ENCODE measurements around the gene MGAT4C. TPM values are rescaled to one million over a fixed set of nuclear protein-coding genes. Genes with fewer than 3 reads are reported as not detected.

Gene MGAT4C
- total RNA-seq, 2 donors from 2014 or later: 3.4 to 4.6 TPM

- no peak for DNase-seq (ENCODE audit: low spot score)
- intact Hi-C loops (cut with DNase I): loop anchor here in 1 of 2 donors (1.0 kb wide), 1 partner anchor 10 kb away; no protein-coding TSS in a partner anchor
Measured at GRCh38 chr12:86233126-86233525, 23.1 kb downstream of the MGAT4C start.

GRCh38 chr12:86230516-86231146 lies 25.6 kb downstream of the MGAT4C start:
- intact Hi-C loops (cut with DNase I): no loop called here
- DNase-seq (ENCODE audit: low spot score): no peak

- DNase-seq (ENCODE audit: low spot score): no peak
- intact Hi-C loops (cut with DNase I): no loop called here
Measured at GRCh38 chr12:86229772-86230171, 26.4 kb downstream of the MGAT4C start.

DNA sequence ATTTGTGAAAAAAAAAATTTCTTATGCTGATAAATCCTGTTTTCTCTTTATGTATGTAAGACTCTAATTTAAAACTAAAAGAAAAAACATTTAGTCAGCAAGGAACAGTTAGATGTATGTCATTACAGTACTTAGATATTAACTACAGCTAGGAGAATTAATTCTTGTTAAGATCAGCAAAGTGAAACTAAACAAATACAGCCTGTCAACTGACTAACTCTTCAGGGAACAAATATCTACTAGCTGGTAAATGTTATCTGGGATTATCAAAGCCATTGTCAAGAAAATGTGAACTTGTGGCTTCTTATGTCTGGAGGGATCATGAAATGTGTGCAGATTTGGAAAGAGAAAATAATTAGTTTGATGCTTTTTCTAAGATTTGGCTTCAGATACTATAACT lies 27.5 kb downstream of the MGAT4C start:
- no peak for DNase-seq (ENCODE audit: low spot score)
- intact Hi-C loops (cut with DNase I): no loop called here

- DNase-seq (ENCODE audit: low spot score): no peak
- intact Hi-C loops (cut with DNase I): no loop called here
Measured at GRCh38 chr12:86226481-86226880, 29.7 kb downstream of the MGAT4C start.

- intact Hi-C loops (cut with DNase I): no loop called here
Measured at GRCh38 chr12:86216591-86216990, 39.6 kb downstream of the MGAT4C start.

DNA sequence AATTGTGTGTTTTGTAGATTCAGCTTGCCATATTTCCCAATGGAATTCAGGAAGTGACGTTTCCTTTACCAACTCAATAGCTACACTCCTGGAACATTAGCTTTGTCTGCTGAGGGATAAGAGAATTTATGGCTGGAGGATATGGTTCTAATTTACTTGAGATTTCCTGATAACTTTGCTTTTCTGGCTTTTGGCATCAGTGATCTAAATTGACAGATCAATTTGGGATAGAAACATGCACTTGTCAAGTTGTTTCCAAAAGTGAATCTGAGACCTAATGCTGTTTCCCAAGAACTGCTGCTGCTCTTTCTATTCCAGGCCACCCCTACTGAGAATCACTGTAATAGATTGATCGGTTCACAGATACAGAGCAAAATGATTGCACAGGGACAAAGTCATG lies 43.2 kb downstream of the MGAT4C start:
- DNase-seq (ENCODE audit: low spot score): no peak
- intact Hi-C loops (cut with DNase I): no loop called here

More at GRCh38 chr12:86216591-86216990, 39.6 kb downstream of the MGAT4C start:
- no peak for DNase-seq (ENCODE audit: low spot score)

- intact Hi-C loops (cut with DNase I): no loop called here
- no peak for DNase-seq (ENCODE audit: low spot score)
Measured at GRCh38 chr12:86198696-86199444, 57.3 kb downstream of the MGAT4C start.

GRCh38 chr12:86196465-86196864 lies 59.7 kb downstream of the MGAT4C start:
- no peak for DNase-seq (ENCODE audit: low spot score)
- intact Hi-C loops (cut with DNase I): no loop called here

GRCh38 chr12:86194721-86195120 lies 61.5 kb downstream of the MGAT4C start:
- no peak for DNase-seq (ENCODE audit: low spot score)
- intact Hi-C loops (cut with DNase I): no loop called here

DNA sequence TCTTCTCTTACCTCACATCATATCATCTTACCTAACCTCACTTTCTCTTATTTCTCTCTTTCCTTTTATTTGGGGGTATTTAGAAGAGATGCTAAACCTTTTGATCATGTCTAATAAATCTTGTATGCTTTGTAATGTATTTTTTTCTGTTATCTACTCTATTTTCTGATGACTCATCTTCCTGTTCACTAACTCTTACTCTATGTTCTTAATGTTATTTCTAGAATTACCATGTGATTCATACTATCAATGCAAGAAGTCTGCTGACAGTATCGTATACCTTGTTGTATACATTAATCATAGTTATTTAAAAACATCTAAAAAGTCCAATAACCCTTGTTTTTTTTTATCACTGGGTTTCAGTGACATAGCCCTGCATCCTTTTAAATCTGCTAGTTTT lies 62.3 kb downstream of the MGAT4C start:
- intact Hi-C loops (cut with DNase I): no loop called here
- no peak for DNase-seq (ENCODE audit: low spot score)

GRCh38 chr12:86188226-86188625 lies 68.0 kb downstream of the MGAT4C start:
- no peak for DNase-seq (ENCODE audit: low spot score)

GRCh38 chr12:86186449-86186848 lies 69.7 kb downstream of the MGAT4C start:
- intact Hi-C loops (cut with DNase I): no loop called here
- DNase-seq (ENCODE audit: low spot score): no peak

More at GRCh38 chr12:86188226-86188625, 68.0 kb downstream of the MGAT4C start:
- intact Hi-C loops (cut with DNase I): no loop called here

GRCh38 chr12:86179855-86180254 lies 76.3 kb downstream of the MGAT4C start:
- intact Hi-C loops (cut with DNase I): no loop called here
- DNase-seq (ENCODE audit: low spot score): no peak

DNA sequence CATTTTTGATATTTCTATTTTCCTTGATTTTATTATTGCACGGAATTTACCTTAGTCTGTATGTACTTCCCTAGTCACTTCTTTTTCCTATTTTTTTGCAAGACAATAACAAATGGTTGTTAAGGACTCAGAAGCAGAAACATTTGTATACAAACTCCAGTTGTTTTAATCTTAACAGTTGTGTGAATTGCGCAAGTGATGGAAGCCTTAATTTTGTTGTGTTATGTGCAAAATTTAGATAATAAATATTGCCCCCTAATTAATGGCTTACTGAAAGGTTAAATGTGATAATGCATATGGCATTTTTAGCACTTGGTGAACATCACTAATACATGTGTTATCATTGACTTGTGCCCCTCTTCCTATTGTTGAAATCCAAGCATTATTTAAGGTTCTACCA lies 82.0 kb downstream of the MGAT4C start:
- DNase-seq (ENCODE audit: low spot score): no peak
- intact Hi-C loops (cut with DNase I): no loop called here

- intact Hi-C loops (cut with DNase I): no loop called here
Measured at GRCh38 chr12:86172913-86173443, 83.2 kb downstream of the MGAT4C start.

DNA sequence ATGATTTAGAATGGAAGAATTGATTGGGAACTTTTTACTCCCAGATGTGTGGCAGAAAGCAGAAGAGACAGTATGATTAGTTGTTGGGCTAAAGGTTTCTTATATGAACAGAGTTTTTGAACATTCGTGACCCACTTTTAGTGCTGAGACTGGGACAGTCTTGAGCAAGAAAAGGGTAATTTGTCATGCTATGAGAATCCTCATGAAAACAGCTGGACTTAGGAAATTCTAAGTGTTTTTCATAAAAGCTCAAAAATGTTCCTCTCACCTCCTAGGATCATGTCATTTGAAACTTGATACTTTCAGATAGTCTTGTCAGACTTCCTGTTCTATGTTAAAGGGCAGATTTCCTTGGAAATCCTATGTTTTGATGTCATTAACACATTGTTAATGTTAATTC lies 86.1 kb downstream of the MGAT4C start:
- DNase-seq (ENCODE audit: low spot score): no peak
- intact Hi-C loops (cut with DNase I): no loop called here

More at GRCh38 chr12:86172913-86173443, 83.2 kb downstream of the MGAT4C start:
- no peak for DNase-seq (ENCODE audit: low spot score)

DNA sequence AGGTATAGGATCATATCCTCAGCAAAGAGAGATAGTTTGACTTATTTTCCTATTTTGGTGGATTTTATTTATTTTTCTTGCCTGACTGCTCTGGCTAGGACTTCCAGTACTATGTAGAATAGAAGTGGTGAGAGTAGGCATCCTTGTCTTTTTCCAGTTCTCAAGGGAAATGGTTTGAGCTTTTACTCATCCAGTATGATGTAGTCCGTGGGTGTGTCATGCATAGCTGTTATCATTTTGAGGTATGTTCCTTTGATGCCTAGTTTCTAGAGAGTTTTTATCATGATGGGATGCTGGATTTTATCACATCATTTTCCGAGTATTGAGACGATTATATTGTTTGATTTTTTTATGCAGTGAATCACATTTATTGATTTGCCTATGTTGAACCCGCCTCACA lies 97.2 kb downstream of the MGAT4C start:
- no peak for DNase-seq (ENCODE audit: low spot score)
- intact Hi-C loops (cut with DNase I): no loop called here

DNA sequence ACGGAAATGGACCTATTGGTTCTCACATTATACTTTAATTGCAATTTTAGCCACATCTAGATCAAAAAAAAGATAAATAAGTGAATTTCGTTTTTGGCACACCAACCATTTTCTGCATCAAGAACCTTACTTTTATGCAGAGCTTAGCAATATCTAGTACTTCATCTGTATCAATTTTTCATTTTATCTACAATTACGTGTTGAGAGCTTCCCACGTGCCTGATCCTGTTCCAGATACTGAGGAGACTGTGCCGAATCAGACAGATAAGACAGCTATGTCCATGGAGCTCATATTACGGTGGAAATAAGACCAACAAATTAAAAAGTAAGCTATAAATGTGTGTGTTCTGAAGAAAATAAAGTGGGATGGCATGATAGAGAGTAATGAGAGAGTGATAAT lies 101.6 kb downstream of the MGAT4C start:
- intact Hi-C loops (cut with DNase I): no loop called here

DNA sequence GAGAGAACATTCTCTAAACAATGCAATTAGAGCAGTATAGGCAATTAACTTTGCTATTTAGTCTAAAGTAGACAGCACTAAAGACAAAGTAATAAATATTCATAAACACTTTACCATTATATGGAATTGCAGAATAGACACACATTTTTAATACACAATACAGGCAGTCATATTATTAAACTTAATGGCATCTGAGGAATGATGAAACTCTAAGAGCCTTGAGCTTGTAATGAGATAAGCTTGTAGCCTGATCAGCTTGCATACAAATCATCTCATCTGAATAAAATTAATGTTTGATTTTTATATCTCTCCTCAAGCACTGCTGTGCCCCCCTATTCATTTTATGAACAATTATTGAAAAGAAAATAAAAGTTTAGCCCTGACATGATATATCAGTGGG lies 107.6 kb downstream of the MGAT4C start:
- intact Hi-C loops (cut with DNase I): no loop called here
- no peak for DNase-seq (ENCODE audit: low spot score)

More for the DNA sequence above, 101.6 kb downstream of the MGAT4C start:
- no peak for DNase-seq (ENCODE audit: low spot score)

DNA sequence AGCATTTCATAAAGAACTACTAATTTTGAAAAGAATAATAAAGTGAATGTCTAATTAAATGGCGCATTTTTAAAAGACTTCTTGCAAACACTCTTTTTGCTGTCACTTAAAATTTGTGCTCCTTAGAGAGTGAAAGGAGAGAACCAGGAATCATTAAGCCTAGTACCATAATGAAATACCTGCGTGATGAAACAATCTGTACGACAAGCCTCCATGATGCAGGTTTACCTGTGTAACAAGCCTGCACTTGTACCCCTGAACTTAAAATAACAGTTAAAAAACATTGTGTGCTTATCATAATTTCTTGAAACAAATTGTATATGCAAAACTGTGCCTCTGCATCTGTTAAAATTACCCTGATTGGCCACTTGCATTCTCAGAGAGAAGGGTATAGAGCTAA lies 108.1 kb downstream of the MGAT4C start:
- intact Hi-C loops (cut with DNase I): no loop called here
- no peak for DNase-seq (ENCODE audit: low spot score)
